Stimulated activated CD4-positive, alpha-beta T cell treated with anti-CD3 and anti-CD28 coated beads, Interleukin-12 subunit alpha, Interleukin-12 subunit beta, amount 100 ng/mL, for 48 hours (primary cell): ENCODE data around the gene FGF1.

Source experiments
- DNase-seq, 3 donors: peaks; one replicate each; pipeline ENCODE4 v3.0.0-alpha.2; 2020; ENCODE audit warnings: low read depth in 2 of 3, low spot score in 1 of 3

FGF1 gene

GRCh38 chr5:142697356-142698255, 11.7 kb upstream of the FGF1 start:
- no peak for DNase-seq

- DNase-seq: no peak
Measured at GRCh38 chr5:142696379-142696778, 10.5 kb upstream of the FGF1 start.

GRCh38 chr5:142694092-142694856, 8.4 kb upstream of the FGF1 start:
- DNase-seq: no peak

GRCh38 chr5:142692321-142692894, 6.5 kb upstream of the FGF1 start:
- no peak for DNase-seq

GRCh38 chr5:142690667-142691066, 4.8 kb upstream of the FGF1 start:
- no peak for DNase-seq

GRCh38 chr5:142689081-142689480, 3.2 kb upstream of the FGF1 start:
- DNase-seq: no peak

- DNase-seq: no peak
Measured at GRCh38 chr5:142688281-142688989, 2.5 kb upstream of the FGF1 start.

GRCh38 chr5:142686968-142687367, 1.1 kb upstream of the FGF1 start:
- DNase-seq: no peak

GRCh38 chr5:142686210-142686734, 382 bp upstream of the FGF1 start:
- DNase-seq: no peak

- DNase-seq: no peak
Measured at GRCh38 chr5:142684508-142685041, 1.3 kb downstream of the FGF1 start.

GRCh38 chr5:142683881-142684505, 1.9 kb downstream of the FGF1 start:
- no peak for DNase-seq

- no peak for DNase-seq
Measured at GRCh38 chr5:142683116-142683515, 2.8 kb downstream of the FGF1 start.

GRCh38 chr5:142680605-142681259, 5.2 kb downstream of the FGF1 start:
- no peak for DNase-seq

GRCh38 chr5:142679744-142680143, 6.1 kb downstream of the FGF1 start:
- no peak for DNase-seq

- DNase-seq: no peak
Measured at GRCh38 chr5:142678529-142678928, 7.4 kb downstream of the FGF1 start.

- DNase-seq: no peak
Measured at GRCh38 chr5:142677198-142677597, 8.7 kb downstream of the FGF1 start.

- no peak for DNase-seq
Measured at GRCh38 chr5:142676318-142676717, 9.6 kb downstream of the FGF1 start.

- DNase-seq: no peak
Measured at GRCh38 chr5:142674531-142675469, 11.1 kb downstream of the FGF1 start.

GRCh38 chr5:142671801-142672200, 14.1 kb downstream of the FGF1 start:
- DNase-seq: no peak
